HUDEP-2 (cell line): ENCODE measurements around the gene EIF3B.
"Not testable (repeated sequence)": the region's sequence is repeated elsewhere in the genome, so short reads cannot be mapped to it uniquely, and the experiment has no call there.

Experiments
- DNase-seq, 76 experiments: peaks; one replicate each; lab custom pipeline; 2025; ENCODE audit not compliant: unreplicated experiment in 76 of 76; lab: John Stamatoyannopoulos, UW

The EIF3B gene

GRCh38 chr7:2394566-2395082, 40.0 kb downstream of the EIF3B start:
- no peak for DNase-seq

- DNase-seq = no peak
Observed at GRCh38 chr7:2398506-2398905, 43.9 kb downstream of the EIF3B start.

- peak in 46 of 76 experiments; percentile 6 to 77 (median 39) for DNase-seq
Observed at GRCh38 chr7:2399848-2400587, 45.4 kb downstream of the EIF3B start.

GRCh38 chr7:2402687-2403013, 48.0 kb downstream of the EIF3B start:
- no peak for DNase-seq

- peak; percentile 23 to 99 (median 92) for DNase-seq
Observed at GRCh38 chr7:2403014-2403717, 48.5 kb downstream of the EIF3B start, which contains the start of gene CHST12. Gene CHST12, plus strand, starts transcription at chr7:2403611. Its CDS starts 29,029 bp downstream, at chr7:2432640.

GRCh38 chr7:2403718-2404648, 49.4 kb downstream of the EIF3B start:
- peak in 10 of 76 experiments; percentile 10 to 56 (median 34) for DNase-seq

- peak in 41 of 76 experiments; percentile 9 to 50 (median 29) for DNase-seq
Observed at GRCh38 chr7:2404714-2405119, 50.1 kb downstream of the EIF3B start.

- DNase-seq = peak in 2 of 76 experiments; percentile 46 to 50
Observed at GRCh38 chr7:2405201-2405600, 50.6 kb downstream of the EIF3B start.

GRCh38 chr7:2405601-2406345, 51.1 kb downstream of the EIF3B start:
- DNase-seq = peak in 59 of 76 experiments; percentile 8 to 74 (median 47)

GRCh38 chr7:2409745-2410414, 55.3 kb downstream of the EIF3B start:
- DNase-seq = peak in 25 of 76 experiments; percentile 11 to 46 (median 29)

DNA sequence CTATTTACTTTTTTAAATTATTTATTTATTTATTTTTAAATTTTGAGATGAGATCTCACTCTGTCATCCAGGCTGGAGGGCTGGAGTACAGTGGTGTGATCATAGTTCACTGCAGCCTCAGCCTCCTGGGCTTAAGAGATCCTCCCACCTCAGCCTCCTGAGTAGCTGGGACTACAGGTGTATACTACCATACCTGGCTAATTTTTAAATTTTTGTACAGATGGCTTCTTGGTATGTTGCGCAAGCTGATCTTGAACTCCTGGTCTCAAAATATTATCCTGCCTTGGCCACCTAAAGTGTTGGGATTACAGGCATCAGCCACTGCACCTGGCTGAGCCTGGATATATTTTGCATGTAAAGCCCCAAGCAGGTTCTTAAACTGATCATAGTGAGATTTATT, 56.4 kb downstream of the EIF3B start:
- DNase-seq = no peak

GRCh38 chr7:2411815-2412586, 57.4 kb downstream of the EIF3B start:
- no peak for DNase-seq

GRCh38 chr7:2412587-2413201, 58.1 kb downstream of the EIF3B start:
- DNase-seq = no peak

GRCh38 chr7:2416063-2416462, 61.4 kb downstream of the EIF3B start:
- DNase-seq = no peak

- DNase-seq = no peak
Observed at GRCh38 chr7:2416650-2417049, 62.0 kb downstream of the EIF3B start.

DNA sequence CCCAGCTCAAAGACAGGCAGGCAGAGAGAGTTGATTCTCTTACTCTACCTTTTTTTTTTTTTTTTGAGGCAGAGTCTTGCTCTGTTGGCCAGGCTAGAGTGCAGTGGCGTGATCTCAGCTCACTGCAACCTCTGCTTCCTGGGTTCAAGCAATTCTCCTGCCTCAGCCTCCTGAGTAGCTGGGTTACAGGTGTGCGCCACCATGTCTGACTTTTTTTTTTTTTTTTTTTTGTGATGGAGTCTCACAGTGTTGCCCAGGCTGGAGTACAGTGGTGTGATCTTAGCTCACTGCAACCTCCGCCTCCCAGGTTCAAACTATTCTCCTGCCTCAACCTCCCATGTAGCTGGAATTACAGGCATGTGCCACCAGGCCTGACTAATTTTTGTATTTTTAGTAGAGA, 62.6 kb downstream of the EIF3B start:
- not testable (repeated sequence) for DNase-seq

- DNase-seq = no peak
Observed at GRCh38 chr7:2417981-2418481, 63.4 kb downstream of the EIF3B start.
